ENCODE measurements around the gene RPS6KA5.

RPS6KA5 gene

GRCh38 chr14:90809530-90810312 is 250.7 kb downstream of the RPS6KA5 start:
- H3K4me2 ChIP-seq (ENCODE audit: low read depth, low read length) = no peak overlapping the region
- H4K20me1 ChIP-seq (ENCODE audit: insufficient read depth, low read length) = no peaks in the 10 kb centered on the region
- no peak overlapping the region for H3K4me3 ChIP-seq (ENCODE audit: low read length)
- DNase-seq = no peak
- H3K9me3 ChIP-seq (replicated peaks; ENCODE audit: insufficient read depth, low read length) = no peaks in the 10 kb centered on the region
- no peaks in the 10 kb centered on the region for H3K27me3 ChIP-seq (replicated peaks; ENCODE audit: insufficient read depth, low read length)
- no peaks in the 10 kb centered on the region for H3F3A ChIP-seq (ENCODE audit: insufficient read depth, low read length)
- TF ChIP-seq CTCF (IDR thresholded peaks at IDR 0.05; ENCODE audit: low read length) (no peak), EZH2 (optimal IDR thresholded peaks at IDR 0.05; ENCODE audit: low read depth, low read length) (no peak), EZH2phosphoT487 (IDR thresholded peaks at IDR 0.05; ENCODE audit: low read length) (no peak)
- no peaks in the 10 kb centered on the region for H3K36me3 ChIP-seq (replicated peaks; ENCODE audit: insufficient read depth, low read length)
- H3K4me1 ChIP-seq (ENCODE audit: low read length) = peaks cover 15% of the 10 kb centered on the region
- no peak overlapping the region for H3K27ac ChIP-seq (ENCODE audit: low read length)
- no peak overlapping the region for H2AFZ ChIP-seq (ENCODE audit: low read length)
- H3K79me2 ChIP-seq (ENCODE audit: low read length) = peaks cover 21% of the 10 kb centered on the region
- H3K9ac ChIP-seq (ENCODE audit: low read length) = no peak overlapping the region
- H3K9me2 ChIP-seq (replicated peaks; ENCODE audit: insufficient read depth, low read length) = no peaks in the 10 kb centered on the region

- TF ChIP-seq EZH2phosphoT487 (IDR thresholded peaks at IDR 0.05; ENCODE audit: low read length) (no peak), CTCF (IDR thresholded peaks at IDR 0.05; ENCODE audit: low read length) (no peak), EZH2 (optimal IDR thresholded peaks at IDR 0.05; ENCODE audit: low read depth, low read length) (no peak)
- H2AFZ ChIP-seq (ENCODE audit: low read length) = no peak overlapping the region
- H3K79me2 ChIP-seq (ENCODE audit: low read length) = peaks cover 17% of the 10 kb centered on the region
- peaks cover 15% of the 10 kb centered on the region for H3K4me1 ChIP-seq (ENCODE audit: low read length)
- H3K4me3 ChIP-seq (ENCODE audit: low read length) = no peak overlapping the region
- H3K27me3 ChIP-seq (replicated peaks; ENCODE audit: insufficient read depth, low read length) = no peaks in the 10 kb centered on the region
- H4K20me1 ChIP-seq (ENCODE audit: insufficient read depth, low read length) = no peaks in the 10 kb centered on the region
- H3K9ac ChIP-seq (ENCODE audit: low read length) = no peak overlapping the region
- no peak for DNase-seq
- H3F3A ChIP-seq (ENCODE audit: insufficient read depth, low read length) = no peaks in the 10 kb centered on the region
- no peaks in the 10 kb centered on the region for H3K36me3 ChIP-seq (replicated peaks; ENCODE audit: insufficient read depth, low read length)
- H3K9me3 ChIP-seq (replicated peaks; ENCODE audit: insufficient read depth, low read length) = no peaks in the 10 kb centered on the region
- H3K27ac ChIP-seq (ENCODE audit: low read length) = no peak overlapping the region
- H3K9me2 ChIP-seq (replicated peaks; ENCODE audit: insufficient read depth, low read length) = no peaks in the 10 kb centered on the region
- no peak overlapping the region; the same call in 1 of the 2 replicates for H3K4me2 ChIP-seq (ENCODE audit: low read depth, low read length)
Observed at GRCh38 chr14:90808759-90809529, 251.5 kb downstream of the RPS6KA5 start.

GRCh38 chr14:90807060-90807459 is 253.4 kb downstream of the RPS6KA5 start:
- DNase-seq = no peak

More at GRCh38 chr14:90807060-90807459, 253.4 kb downstream of the RPS6KA5 start:
- H3K4me2 ChIP-seq (ENCODE audit: low read depth, low read length) = no peak overlapping the region
- H3K9me2 ChIP-seq (replicated peaks; ENCODE audit: insufficient read depth, low read length) = no peaks in the 10 kb centered on the region
- no peak overlapping the region for H3K27ac ChIP-seq (ENCODE audit: low read length)
- no peak for TF ChIP-seq EZH2phosphoT487 (IDR thresholded peaks at IDR 0.05; ENCODE audit: low read length)
- no peak for TF ChIP-seq EZH2 (optimal IDR thresholded peaks at IDR 0.05; ENCODE audit: low read depth, low read length)
- TF ChIP-seq CTCF (IDR thresholded peaks at IDR 0.05; ENCODE audit: low read length) = no peak
- H3K9me3 ChIP-seq (replicated peaks; ENCODE audit: insufficient read depth, low read length) = no peaks in the 10 kb centered on the region
- no peaks in the 10 kb centered on the region for H3K36me3 ChIP-seq (replicated peaks; ENCODE audit: insufficient read depth, low read length)
- no peak overlapping the region for H3K4me3 ChIP-seq (ENCODE audit: low read length)
- no peaks in the 10 kb centered on the region for H4K20me1 ChIP-seq (ENCODE audit: insufficient read depth, low read length)
- H2AFZ ChIP-seq (ENCODE audit: low read length) = no peak overlapping the region
- no peaks in the 10 kb centered on the region for H3K27me3 ChIP-seq (replicated peaks; ENCODE audit: insufficient read depth, low read length)
- peaks cover 17% of the 10 kb centered on the region for H3K79me2 ChIP-seq (ENCODE audit: low read length)
- no peak overlapping the region for H3K9ac ChIP-seq (ENCODE audit: low read length)
- H3K4me1 ChIP-seq (ENCODE audit: low read length) = peaks cover 15% of the 10 kb centered on the region
- no peaks in the 10 kb centered on the region for H3F3A ChIP-seq (ENCODE audit: insufficient read depth, low read length)
